GM13977 (cell line): ENCODE measurements around the gene SELENOM.

Source experiments
- DNase-seq: peaks from one replicate; pipeline ENCODE4 v3.0.0; 2012; ENCODE audit warnings: low spot score
- in situ Hi-C: fragments of 300-500 bp; cut with MboI; formaldehyde crosslinking; loops from one replicate; pipeline ENCODE4 v1.12.0; 2022; ENCODE audit warnings: low sequenced_read_pairs, low pct_unique_long_range_greater_than_20kb, mixed read lengths, inconsistent platforms; ENCODE audit not compliant: unreplicated experiment
- TF ChIP-seq, protein P1 (sequence below): IDR thresholded peaks from 2 replicates; pipeline ENCODE4 v1.5.1; 2012; ENCODE audit warnings: mild to moderate bottlenecking, control low read depth; ENCODE audit not compliant: insufficient read depth; ENCODE audit errors: extremely low read depth, missing control alignments

The SELENOM gene

DNA sequence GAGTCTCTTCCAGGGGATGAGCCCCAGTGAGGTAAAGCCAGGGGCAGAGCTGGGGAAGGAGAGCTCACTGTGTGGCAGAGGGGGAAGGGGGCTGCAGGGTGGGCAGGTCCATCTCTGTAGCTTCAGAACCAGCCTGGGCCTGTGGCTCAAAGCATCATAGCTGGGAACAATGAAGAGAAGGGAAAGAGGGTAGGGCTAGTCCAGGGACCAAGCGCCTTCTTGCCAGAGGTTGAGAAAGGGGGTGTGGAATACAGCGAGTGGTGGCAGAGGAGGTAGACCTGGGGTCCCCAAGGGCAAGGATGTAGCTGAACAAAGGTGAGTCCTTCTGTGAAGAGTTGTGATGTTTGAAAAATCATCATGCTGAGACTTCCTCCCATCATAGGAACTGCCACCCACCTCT lies 34.2 kb upstream of the SELENOM start:
- TF ChIP-seq, protein P1, sequence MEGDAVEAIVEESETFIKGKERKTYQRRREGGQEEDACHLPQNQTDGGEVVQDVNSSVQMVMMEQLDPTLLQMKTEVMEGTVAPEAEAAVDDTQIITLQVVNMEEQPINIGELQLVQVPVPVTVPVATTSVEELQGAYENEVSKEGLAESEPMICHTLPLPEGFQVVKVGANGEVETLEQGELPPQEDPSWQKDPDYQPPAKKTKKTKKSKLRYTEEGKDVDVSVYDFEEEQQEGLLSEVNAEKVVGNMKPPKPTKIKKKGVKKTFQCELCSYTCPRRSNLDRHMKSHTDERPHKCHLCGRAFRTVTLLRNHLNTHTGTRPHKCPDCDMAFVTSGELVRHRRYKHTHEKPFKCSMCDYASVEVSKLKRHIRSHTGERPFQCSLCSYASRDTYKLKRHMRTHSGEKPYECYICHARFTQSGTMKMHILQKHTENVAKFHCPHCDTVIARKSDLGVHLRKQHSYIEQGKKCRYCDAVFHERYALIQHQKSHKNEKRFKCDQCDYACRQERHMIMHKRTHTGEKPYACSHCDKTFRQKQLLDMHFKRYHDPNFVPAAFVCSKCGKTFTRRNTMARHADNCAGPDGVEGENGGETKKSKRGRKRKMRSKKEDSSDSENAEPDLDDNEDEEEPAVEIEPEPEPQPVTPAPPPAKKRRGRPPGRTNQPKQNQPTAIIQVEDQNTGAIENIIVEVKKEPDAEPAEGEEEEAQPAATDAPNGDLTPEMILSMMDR = no peak
- no peak for DNase-seq
- in situ Hi-C loops = no loop called here

DNA sequence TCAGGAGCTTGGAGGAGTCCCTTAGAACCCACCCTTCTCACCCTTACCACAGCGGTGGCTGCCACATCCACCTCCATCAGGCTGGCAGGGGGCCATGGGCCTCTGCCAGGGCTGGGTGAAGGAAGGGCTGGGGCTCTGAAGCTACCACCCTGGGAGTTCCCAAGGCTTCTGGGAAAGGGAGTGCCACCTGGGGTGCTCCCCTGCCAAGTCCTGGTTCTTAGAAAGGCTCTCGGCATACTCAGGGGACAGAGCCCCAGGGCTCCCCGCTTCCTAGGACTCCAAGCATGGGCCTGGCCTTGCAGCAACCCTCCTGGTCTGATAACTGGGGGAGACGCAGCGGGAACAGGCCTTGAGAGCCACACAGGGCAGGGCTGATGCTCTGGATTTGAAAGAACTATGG lies 33.4 kb upstream of the SELENOM start:
- TF ChIP-seq, protein P1 = no peak
- in situ Hi-C loops = no loop called here

DNA sequence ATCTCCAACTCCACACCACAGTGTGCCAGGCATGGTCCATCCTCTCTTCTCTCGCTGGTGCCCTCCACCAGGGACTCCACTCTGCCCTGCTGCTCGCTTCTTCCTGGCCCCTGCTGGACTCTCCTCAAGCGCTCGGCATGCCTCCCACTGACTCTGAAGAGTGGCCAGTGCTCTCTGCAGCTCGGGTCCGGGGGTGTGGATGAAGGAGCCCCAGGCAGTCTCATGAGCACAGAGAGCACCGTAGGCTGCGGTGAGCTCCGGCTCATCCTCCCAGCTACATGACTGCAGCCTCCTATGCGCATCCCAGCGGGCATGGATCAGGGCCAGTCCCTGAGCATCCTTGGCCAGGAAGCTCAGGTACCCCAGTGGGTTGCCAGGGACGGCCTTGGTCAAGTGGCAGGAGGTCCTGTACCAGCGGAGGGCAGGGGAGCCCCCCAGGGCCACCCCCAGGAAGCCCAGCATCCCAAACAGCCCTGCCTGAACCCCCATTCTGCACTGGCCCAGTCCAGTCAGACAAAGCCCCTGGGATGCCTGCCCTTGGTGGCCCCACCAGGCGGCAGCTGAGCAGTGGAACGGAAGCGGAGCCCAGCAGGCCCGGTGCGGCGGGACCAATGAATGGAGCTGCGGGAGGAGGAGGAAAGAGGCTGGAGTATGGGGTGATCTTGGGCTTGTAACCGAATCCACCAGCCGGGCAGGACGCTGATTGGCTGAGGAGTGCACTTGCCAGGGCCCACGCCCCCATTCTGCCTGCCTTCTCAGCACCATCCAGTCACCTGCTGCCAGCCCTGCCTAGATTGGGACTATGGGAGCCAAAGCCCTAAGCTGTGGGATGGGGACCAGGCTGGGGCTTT lies 32.7 kb upstream of the SELENOM start, which contains the start of gene PLA2G3:
Gene PLA2G3 (minus strand): TSS at position 643 of the 851 bp plus-strand sequence. CDS start 154 bp downstream, at position 489.
- no peak for DNase-seq
- TF ChIP-seq, protein P1 = no peak
- in situ Hi-C loops = no loop called here

More for the DNA sequence above, 33.4 kb upstream of the SELENOM start:
- no peak for DNase-seq

DNA sequence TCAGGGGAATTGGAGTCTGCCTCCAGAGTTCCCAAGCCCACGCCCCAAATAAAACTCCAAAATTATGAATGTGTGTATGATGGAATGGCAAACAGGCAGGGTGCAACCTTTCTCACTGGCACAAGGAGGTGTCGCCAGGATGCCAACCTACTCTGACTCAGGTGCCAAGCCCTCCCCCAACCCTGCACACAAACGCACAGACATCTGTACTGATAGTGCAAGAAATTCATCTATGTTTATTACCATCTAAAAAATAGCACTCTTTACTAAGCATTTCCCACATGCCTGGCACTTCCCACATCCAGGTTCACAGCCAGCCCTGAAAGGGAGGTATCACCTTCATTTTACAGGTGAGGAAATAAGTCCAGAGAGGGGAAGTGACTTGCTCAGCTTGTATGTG lies 31.7 kb upstream of the SELENOM start:
- TF ChIP-seq, protein P1 = no peak
- no peak for DNase-seq
- in situ Hi-C loops = no loop called here

DNA sequence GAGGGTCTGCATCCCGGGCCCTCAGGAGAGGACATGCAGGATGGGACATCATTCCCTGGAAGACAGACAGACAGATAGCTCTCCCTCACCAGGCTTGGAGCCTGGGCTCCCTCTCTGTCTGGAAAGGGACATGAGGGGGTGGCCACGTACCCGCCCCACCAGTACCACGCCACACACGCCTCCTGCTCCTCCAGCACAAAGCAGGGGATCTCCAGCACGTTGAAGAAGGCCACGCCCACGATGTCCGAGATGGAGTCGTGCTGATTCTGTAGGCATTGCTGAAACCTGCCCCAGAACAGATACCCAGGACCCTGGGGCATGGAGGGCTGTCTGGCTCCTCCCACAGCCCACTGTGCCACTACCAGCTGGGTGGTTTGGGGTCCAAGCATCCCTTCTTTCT lies 30.8 kb upstream of the SELENOM start:
- no peak for DNase-seq
- in situ Hi-C loops = no loop called here
- TF ChIP-seq, protein P1 = no peak

DNA sequence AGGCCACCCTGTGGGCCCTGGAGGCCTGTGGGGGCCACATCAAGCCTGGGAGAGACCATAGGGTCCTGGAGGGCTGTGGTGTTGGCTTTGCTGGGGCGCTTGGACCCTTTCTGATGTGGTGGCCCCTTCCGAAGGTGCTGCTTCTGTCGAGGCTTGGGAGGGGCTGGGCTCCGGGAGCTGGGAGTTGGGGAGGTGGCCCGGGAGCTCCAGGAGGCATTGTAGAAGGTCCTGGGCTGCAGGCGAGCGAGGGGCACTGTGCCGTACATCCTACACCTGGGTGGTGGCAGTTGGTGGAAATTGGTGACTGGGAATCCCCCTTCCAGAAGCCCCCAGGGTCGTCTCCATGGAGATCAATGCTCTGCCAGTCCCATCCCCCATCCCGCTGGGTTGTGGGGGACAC lies 30.4 kb upstream of the SELENOM start:
- TF ChIP-seq, protein P1 = no peak
- DNase-seq = no peak
- in situ Hi-C loops = no loop called here

DNA sequence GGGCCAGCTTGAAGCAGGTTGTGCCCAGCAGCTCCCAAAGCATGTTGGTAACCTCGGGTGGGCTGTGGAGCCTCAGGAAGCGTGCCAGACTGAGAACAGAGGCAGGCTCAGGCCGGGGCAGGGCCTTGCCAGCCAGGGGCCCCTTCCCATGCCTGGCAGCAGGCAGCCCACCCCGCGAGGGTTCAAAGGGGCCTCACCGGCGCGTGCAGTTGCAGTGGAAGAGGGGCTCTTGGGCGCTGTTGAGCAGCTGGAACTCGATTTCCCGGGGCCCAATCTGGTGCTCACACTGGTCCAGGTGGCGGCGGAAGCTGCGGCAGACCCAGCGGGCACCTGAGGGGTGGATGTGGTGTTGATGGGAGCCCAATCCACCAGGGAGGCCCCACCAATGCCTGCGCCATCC lies 29.3 kb upstream of the SELENOM start:
- in situ Hi-C loops = no loop called here
- no peak for DNase-seq
- TF ChIP-seq, protein P1 = no peak
